Retinal pigment epithelial cell (primary cell): ENCODE measurements around the gene C5AR2.

Experiments
- DNase-seq: peaks from one replicate; pipeline ENCODE4 v3.0.0-alpha.2; 2010; ENCODE audit warnings: low read depth
- H3K4me3 ChIP-seq: 2 replicates; pipeline ENCODE4 v1.5.1; 2011; ENCODE audit warnings: mild to moderate bottlenecking, low read length, control low read depth, moderate library complexity
- CTCF ChIP-seq: conservative IDR thresholded peaks from 2 replicates; pipeline ENCODE4 v1.5.1; 2011; ENCODE audit warnings: low read depth, low read length, control low read depth, inconsistent platforms

C5AR2 gene

GRCh38 chr19:47374876-47375693, 43.1 kb downstream of the C5AR2 start:
- no peak for TF ChIP-seq CTCF
- H3K4me3 ChIP-seq = no peak overlapping the region
- no peak for DNase-seq

- no peak for TF ChIP-seq CTCF
- DNase-seq = no peak
- no peak overlapping the region for H3K4me3 ChIP-seq
Observed at GRCh38 chr19:47375694-47376588, 44.0 kb downstream of the C5AR2 start.

- no peak for TF ChIP-seq CTCF
- no peak for DNase-seq
- H3K4me3 ChIP-seq = no peak overlapping the region
Observed at GRCh38 chr19:47376589-47377144, 44.7 kb downstream of the C5AR2 start.

GRCh38 chr19:47377208-47377701, 45.3 kb downstream of the C5AR2 start:
- DNase-seq = no peak
- no peak for TF ChIP-seq CTCF
- no peak overlapping the region for H3K4me3 ChIP-seq

GRCh38 chr19:47377801-47378200, 45.8 kb downstream of the C5AR2 start:
- no peak overlapping the region for H3K4me3 ChIP-seq
- no peak for DNase-seq
- TF ChIP-seq CTCF = no peak

- DNase-seq = no peak
- no peak for TF ChIP-seq CTCF
Observed at GRCh38 chr19:47378246-47378645, 46.3 kb downstream of the C5AR2 start.

More at GRCh38 chr19:47378246-47378645, 46.3 kb downstream of the C5AR2 start:
- no peak overlapping the region for H3K4me3 ChIP-seq
